Calu3 (cell line): Measurements from ENCODE around the gene LRRC8A. TPM values are rescaled to one million over a fixed set of nuclear protein-coding genes. Genes with fewer than 3 reads are reported as not detected.
A peak's percentile ranks its signal among the peaks of the same experiment; 100 is the strongest.

Experiments used
- BruUV-seq: library from RNA; stranded (reverse); fragments of 400-500 nt; replicated peaks from 2 replicates; lab custom pipeline; 2021; lab: Mats Ljungman, UMichigan
- CTCF ChIA-PET: fragments of 300-600 bp; sonication (Branson Sonifier 250); formaldehyde crosslinking; loops from one replicate; lab custom pipeline; 2022; ENCODE audit warnings: antibody characterized with exemption; lab: Charles Lee
- DNase-seq: peaks from one replicate; pipeline ENCODE4 v3.0.0; 2022
- H3K27ac Mint-ChIP-seq: one replicate; pipeline ENCODE4 v1.8.0; 2022; ENCODE audit warnings: mixed read lengths; ENCODE audit not compliant: unreplicated experiment
- H3K27me3 Mint-ChIP-seq: one replicate; pipeline ENCODE4 v1.8.0; 2022; ENCODE audit warnings: mixed read lengths; ENCODE audit not compliant: unreplicated experiment
- H3K36me3 Mint-ChIP-seq: one replicate; pipeline ENCODE4 v1.8.0; 2022; ENCODE audit warnings: mild to moderate bottlenecking, moderate library complexity, mixed read lengths; ENCODE audit not compliant: insufficient read depth, unreplicated experiment
- H3K4me1 Mint-ChIP-seq: one replicate; pipeline ENCODE4 v1.8.0; 2022; ENCODE audit warnings: mild to moderate bottlenecking, low read depth, mixed read lengths; ENCODE audit not compliant: unreplicated experiment
- H3K4me3 Mint-ChIP-seq: one replicate; pipeline ENCODE4 v1.8.0; 2022; ENCODE audit warnings: mild to moderate bottlenecking, low read depth, moderate library complexity, mixed read lengths; ENCODE audit not compliant: unreplicated experiment
- H3K9me3 Mint-ChIP-seq: one replicate; pipeline ENCODE4 v1.8.0; 2022; ENCODE audit warnings: low read depth, mixed read lengths; ENCODE audit not compliant: unreplicated experiment
- intact Hi-C: fragments of 100-400 bp; cut with micrococcal nuclease; formaldehyde crosslinking; loops from one replicate; pipeline ENCODE4 v1.10.0; 2022; ENCODE audit not compliant: unreplicated experiment
- total RNA-seq: library from RNA; stranded (reverse); gene quantifications from 2 replicates; pipeline ENCODE4 v1.2.3, GENCODE V29; 2022
- TF ChIP-seq, protein P1 (sequence below): fragments of 200-600 bp; IDR thresholded peaks from one replicate; pipeline ENCODE4 v1.8.0; 2022; ENCODE audit warnings: antibody characterized with exemption; ENCODE audit not compliant: unreplicated experiment

Gene LRRC8A
- total RNA-seq, 1 experiment from 2014 or later: 29.9 TPM

DNA sequence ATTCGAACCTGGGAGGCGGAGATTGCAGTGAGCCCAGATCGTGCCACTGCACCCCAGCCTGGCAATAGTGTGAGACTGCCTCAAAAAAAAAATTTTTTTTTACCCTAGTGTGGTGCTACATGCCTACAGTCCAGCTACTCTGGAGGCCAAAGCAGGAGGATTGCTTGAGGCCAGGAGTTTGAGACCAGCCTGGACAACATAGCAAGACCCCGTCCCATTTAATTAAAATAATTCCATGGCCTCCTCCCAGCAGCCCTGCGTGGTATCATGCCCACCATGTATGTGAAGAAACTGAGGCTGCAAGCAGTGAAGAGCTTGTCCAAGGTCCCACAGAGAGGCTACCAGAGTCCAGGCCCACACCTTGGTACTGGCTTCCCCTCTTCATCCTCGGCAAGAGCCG lies 19.4 kb downstream of the LRRC8A start:
- Mint-ChIP-seq H3K4me1 (peaks cover 9% of the 10 kb centered on the region), H3K9me3 (no peaks in the 10 kb centered on the region), H3K36me3 (peaks cover 20% of the 10 kb centered on the region), H3K27ac (no peak overlapping the region), H3K27me3 (no peaks in the 10 kb centered on the region), H3K4me3 (no peak overlapping the region)
- BruUV-seq: no TSS peak
- no peak for DNase-seq
- intact Hi-C loops: no loop called here
- TF ChIP-seq, protein P1, sequence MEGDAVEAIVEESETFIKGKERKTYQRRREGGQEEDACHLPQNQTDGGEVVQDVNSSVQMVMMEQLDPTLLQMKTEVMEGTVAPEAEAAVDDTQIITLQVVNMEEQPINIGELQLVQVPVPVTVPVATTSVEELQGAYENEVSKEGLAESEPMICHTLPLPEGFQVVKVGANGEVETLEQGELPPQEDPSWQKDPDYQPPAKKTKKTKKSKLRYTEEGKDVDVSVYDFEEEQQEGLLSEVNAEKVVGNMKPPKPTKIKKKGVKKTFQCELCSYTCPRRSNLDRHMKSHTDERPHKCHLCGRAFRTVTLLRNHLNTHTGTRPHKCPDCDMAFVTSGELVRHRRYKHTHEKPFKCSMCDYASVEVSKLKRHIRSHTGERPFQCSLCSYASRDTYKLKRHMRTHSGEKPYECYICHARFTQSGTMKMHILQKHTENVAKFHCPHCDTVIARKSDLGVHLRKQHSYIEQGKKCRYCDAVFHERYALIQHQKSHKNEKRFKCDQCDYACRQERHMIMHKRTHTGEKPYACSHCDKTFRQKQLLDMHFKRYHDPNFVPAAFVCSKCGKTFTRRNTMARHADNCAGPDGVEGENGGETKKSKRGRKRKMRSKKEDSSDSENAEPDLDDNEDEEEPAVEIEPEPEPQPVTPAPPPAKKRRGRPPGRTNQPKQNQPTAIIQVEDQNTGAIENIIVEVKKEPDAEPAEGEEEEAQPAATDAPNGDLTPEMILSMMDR: no peak
- CTCF ChIA-PET: interaction anchor here (0.6 kb wide), 1 partner anchor 25 kb away, joined by 5 read pairs; no protein-coding TSS in a partner anchor

- H3K27me3 Mint-ChIP-seq: no peaks in the 10 kb centered on the region
- H3K4me3 Mint-ChIP-seq: no peak overlapping the region
- no peak for DNase-seq
- H3K36me3 Mint-ChIP-seq: peaks cover 20% of the 10 kb centered on the region
- H3K27ac Mint-ChIP-seq: no peak overlapping the region
- TF ChIP-seq, protein P1: no peak
- intact Hi-C loops: no loop called here
- H3K4me1 Mint-ChIP-seq: peaks cover 9% of the 10 kb centered on the region
- no peaks in the 10 kb centered on the region for H3K9me3 Mint-ChIP-seq
- BruUV-seq: no TSS peak
- CTCF ChIA-PET: interaction anchor here (0.6 kb wide), 1 partner anchor 26 kb away, joined by 5 read pairs; no protein-coding TSS in a partner anchor
Observed at GRCh38 chr9:128901822-128902221, 19.9 kb downstream of the LRRC8A start.

DNA sequence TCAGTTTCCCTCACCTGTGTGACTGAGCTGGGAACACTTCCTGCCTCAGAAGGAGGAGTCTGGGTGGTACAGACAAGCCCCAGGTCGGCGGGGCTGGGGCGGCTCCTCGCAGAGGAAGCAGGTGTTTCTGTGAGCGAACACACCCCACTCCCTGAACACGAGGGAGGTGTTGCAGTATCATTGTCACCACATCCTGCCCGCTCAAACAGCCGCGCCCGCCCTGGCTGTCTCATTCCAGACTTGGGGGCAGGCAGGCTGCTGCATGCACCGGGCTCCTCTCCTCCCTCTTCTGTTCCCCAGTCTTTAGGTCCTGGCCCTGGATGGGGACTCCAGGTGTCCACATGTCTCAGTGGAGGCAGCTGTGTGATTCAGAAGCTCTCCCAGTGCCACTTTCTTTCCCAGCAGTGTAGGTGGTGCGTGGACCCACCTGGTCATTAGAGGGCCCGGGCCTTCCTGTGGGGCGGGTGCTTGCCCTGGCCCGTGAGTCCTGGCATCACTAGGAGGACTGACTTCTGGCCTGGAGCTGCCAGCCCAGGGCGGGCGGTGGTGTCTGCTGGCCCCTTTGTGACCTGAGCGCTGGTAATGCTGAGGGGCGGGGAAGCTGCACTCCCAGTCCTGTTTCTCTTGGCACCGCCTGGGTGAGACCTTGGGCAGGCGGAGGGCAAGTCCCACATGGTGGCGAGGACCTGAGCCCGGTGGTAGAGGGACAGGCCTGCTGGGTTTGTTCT lies 20.6 kb downstream of the LRRC8A start:
- intact Hi-C loops: no loop called here
- no peaks in the 10 kb centered on the region for H3K27me3 Mint-ChIP-seq
- H3K9me3 Mint-ChIP-seq: no peaks in the 10 kb centered on the region
- peaks cover 9% of the 10 kb centered on the region for H3K4me1 Mint-ChIP-seq
- H3K4me3 Mint-ChIP-seq: no peak overlapping the region
- peak overlapping the region; percentile 83 for H3K27ac Mint-ChIP-seq
- peaks cover 15% of the 10 kb centered on the region for H3K36me3 Mint-ChIP-seq
- TF ChIP-seq, protein P1: no peak
- DNase-seq: peak; percentile 41
- no TSS peak for BruUV-seq
- CTCF ChIA-PET: no interaction called here

- CTCF ChIA-PET: no interaction called here
- Mint-ChIP-seq H3K36me3 (peaks cover 14% of the 10 kb centered on the region), H3K9me3 (no peaks in the 10 kb centered on the region), H3K27ac (no peak overlapping the region), H3K27me3 (no peaks in the 10 kb centered on the region), H3K4me1 (peaks cover 9% of the 10 kb centered on the region), H3K4me3 (no peak overlapping the region)
- TF ChIP-seq, protein P1: no peak
- no TSS peak for BruUV-seq
- intact Hi-C loops: no loop called here
- no peak for DNase-seq
Observed at GRCh38 chr9:128903079-128903461, 21.1 kb downstream of the LRRC8A start.
